HepG2 (cell line): Measurements from ENCODE around the gene JOSD1. TPM values are rescaled to one million over a fixed set of nuclear protein-coding genes. Genes with fewer than 3 reads are reported as not detected.

ENCODE experiments used
- ATAC-seq: fragments of 200-7000 bp; cut with Tn5 transposase; 3 replicates; pipeline ENCODE4 v1.9.1; 2020; ENCODE audit warnings: mild to moderate bottlenecking, moderate library complexity
- BruUV-seq: library from RNA; stranded (reverse); fragments of 400-500 nt; replicated peaks from 2 replicates; lab custom pipeline; 2021; lab: Mats Ljungman, UMichigan
- CTCF ChIA-PET: fragments of 300-600 bp; formaldehyde crosslinking; extraction: SDS; loops from one replicate; lab custom pipeline; 2021; ENCODE audit warnings: low total read pairs, inconsistent platforms, low intra/inter-chr PET ratio; lab: Yijun Ruan, JAX
- POLR2A ChIA-PET: fragments of 350-600 bp; sonication (Branson Sonifier 250); formaldehyde crosslinking; loops from one replicate; lab custom pipeline; 2020; ENCODE audit warnings: antibody characterized with exemption, inconsistent platforms; lab: Yijun Ruan, JAX
- DNase-seq: peaks from one replicate; pipeline ENCODE4 v3.0.0-alpha.2; 2015; ENCODE audit warnings: low spot score
- FAIRE-seq: peaks from 3 replicates; lab custom pipeline; 2011; peaks lifted over from hg19 to GRCh38; lab: Jason Lieb, UNC
- H2AFZ ChIP-seq: one replicate; pipeline ENCODE4 v1.6.1; 2011; ENCODE audit warnings: low read length, inconsistent platforms
- H3K27ac ChIP-seq: fragments of 300-600 bp; 3 replicates; pipeline ENCODE4 v1.8.0; 2011; ENCODE audit warnings: mixed run types, mild to moderate bottlenecking, mixed read lengths, low read length, inconsistent platforms; ENCODE audit not compliant: insufficient read depth; ENCODE audit errors: extremely low read length
- H3K27me3 ChIP-seq, 2 experiments: fragments of 200-600 bp in 1 of 2; 2 replicates in 1 of 2; 3 replicates in 1 of 2; pipeline versions ENCODE4 v1.6.0 to v1.8.0; 2011; ENCODE audit warnings: low read length in 2 of 2, mild to moderate bottlenecking in 2 of 2, moderate library complexity in 2 of 2, inconsistent platforms in 1 of 2; ENCODE audit not compliant: insufficient read depth in 2 of 2, control insufficient read depth in 1 of 2
- H3K36me3 ChIP-seq, 2 experiments: fragments of 200-600 bp in 1 of 2; replicated peaks in 1 of 2; 2 replicates in 1 of 2; 3 replicates in 1 of 2; pipeline versions ENCODE4 v1.5.1 to v1.8.0; 2011; ENCODE audit warnings: low read length in 2 of 2, inconsistent platforms in 1 of 2; ENCODE audit not compliant: insufficient read depth in 2 of 2, control insufficient read depth in 1 of 2
- H3K4me1 ChIP-seq: 2 replicates; pipeline ENCODE4 v1.5.1; 2012; ENCODE audit warnings: low read length, inconsistent platforms; ENCODE audit not compliant: insufficient read depth
- H3K4me2 ChIP-seq: 2 replicates; pipeline ENCODE4 v1.6.0; 2011; ENCODE audit warnings: low read depth, low read length, inconsistent platforms
- H3K4me3 ChIP-seq, 3 experiments: fragments of 200-600 bp in 1 of 3; sonication (generic), shearing (Covaris generic) in 1 of 3; replicated peaks in 1 of 3; 2 replicates each; pipeline ENCODE4 v1.5.1; 2011 to 2016; ENCODE audit warnings: low read length in 3 of 3, inconsistent platforms in 2 of 3, low read depth in 2 of 3, mild to moderate bottlenecking in 2 of 3, control low read depth in 1 of 3, mixed read lengths in 1 of 3; ENCODE audit not compliant: insufficient read depth in 1 of 3
- H3K79me2 ChIP-seq: one replicate; pipeline ENCODE4 v1.6.1; 2011; ENCODE audit warnings: low read length, inconsistent platforms; ENCODE audit not compliant: insufficient read depth
- H3K9ac ChIP-seq: 2 replicates; pipeline ENCODE4 v1.6.0; 2011; ENCODE audit warnings: mild to moderate bottlenecking, low read depth, low read length, inconsistent platforms; ENCODE audit not compliant: insufficient read depth
- H3K9me3 ChIP-seq: 2 replicates; pipeline ENCODE4 v1.5.1; 2012; ENCODE audit warnings: mild to moderate bottlenecking, low read length
- H4K20me1 ChIP-seq: 2 replicates; pipeline ENCODE4 v1.6.0; 2011; ENCODE audit warnings: inconsistent platforms, mild to moderate bottlenecking, low read length, moderate library complexity; ENCODE audit not compliant: insufficient read depth
- ARID2 ChIP-seq: sonication (generic); formaldehyde crosslinking; IDR thresholded peaks from 2 replicates; pipeline ENCODE4 v1.8.1; 2022; ENCODE audit warnings: mild to moderate bottlenecking, missing genetic modification reagents, borderline replicate concordance
- FIP1L1 ChIP-seq: fragments of 200-400 bp; formaldehyde crosslinking; IDR thresholded peaks from 2 replicates; pipeline ENCODE4 v1.6.1; 2018; ENCODE audit warnings: low read depth, mild to moderate bottlenecking, low read length, moderate library complexity, borderline replicate concordance; ENCODE audit not compliant: insufficient read depth
- HOXD1 ChIP-seq: sonication (generic); formaldehyde crosslinking; IDR thresholded peaks from 2 replicates; pipeline ENCODE4 v1.5.0; 2020; ENCODE audit warnings: missing genetic modification reagents
- IRX3 ChIP-seq: sonication (generic); formaldehyde crosslinking; IDR thresholded peaks from 2 replicates; pipeline ENCODE4 v1.8.1; 2023; ENCODE audit warnings: mild to moderate bottlenecking, low read depth, missing genetic modification reagents, borderline replicate concordance
- KAT8 ChIP-seq: IDR thresholded peaks from 2 replicates; pipeline ENCODE4 v1.6.1; 2016; ENCODE audit warnings: missing genetic modification reagents, missing compliant biosample characterization
- PCBP2 ChIP-seq: fragments of 200-400 bp; formaldehyde crosslinking; optimal IDR thresholded peaks from 2 replicates; pipeline ENCODE3; 2018; ENCODE audit warnings: low read length, low read depth; ENCODE audit not compliant: poor library complexity, severe bottlenecking
- SRF ChIP-seq: IDR thresholded peaks from 2 replicates; pipeline ENCODE4 v1.6.1; 2011; ENCODE audit warnings: mild to moderate bottlenecking, low read depth, low read length, moderate library complexity
- WIZ ChIP-seq: sonication (generic); formaldehyde crosslinking; IDR thresholded peaks from 2 replicates; pipeline ENCODE4 v1.5.1; 2020; ENCODE audit warnings: mild to moderate bottlenecking, missing genetic modification reagents
- ZFP90 ChIP-seq: sonication (generic); formaldehyde crosslinking; IDR thresholded peaks from 2 replicates; pipeline ENCODE4 v1.8.0; 2022; ENCODE audit warnings: missing genetic modification reagents, mild to moderate bottlenecking, inconsistent platforms, borderline replicate concordance
- ZNF598 ChIP-seq: sonication (generic); formaldehyde crosslinking; IDR thresholded peaks from 2 replicates; pipeline ENCODE4 v1.5.1; 2020; ENCODE audit warnings: mild to moderate bottlenecking, missing genetic modification reagents, borderline replicate concordance
- whole genome bisulfite sequencing: methylation state at CpG from one replicate; pipeline ENCODE4 v1.1.6; 2017; ENCODE audit warnings: low lambda C conversion rate; 5-methylcytosine and 5-hydroxymethylcytosine counted together
- in situ Hi-C: cut with HindIII; loops from 2 replicates; pipeline ENCODE4 v1.10.0; 2017; ENCODE audit warnings: low pct_unique_long_range_greater_than_20kb; ENCODE audit not compliant: extremely low pct_ligation_motif_present
- intact Hi-C: fragments of 100-400 bp; cut with micrococcal nuclease; formaldehyde crosslinking; loops from one replicate; pipeline ENCODE4 v1.10.0; 2022; ENCODE audit not compliant: unreplicated experiment
- polyA plus RNA-seq, 8 experiments: library from polyadenylated mRNA; depleted of rRNA in 3 of 8; stranded (reverse) in 7 of 8; unstranded in 1 of 8; fragments of >200 nt; fragmentation: Illumina TruSeq in 4 of 8; extraction: Trizol in 4 of 8; gene quantifications; 2 replicates each; pipeline versions ENCODE4 v1.2.1 to v1.2.3, GENCODE V29; 2011 to 2016; ENCODE audit warnings: low read depth in 4 of 8, missing spikeins in 1 of 8, mixed read lengths in 1 of 8; ENCODE audit not compliant: insufficient read depth in 1 of 8
- total RNA-seq, 5 experiments: library from RNA; depleted of rRNA; stranded (reverse); fragments of >200 nt; fragmentation: Illumina TruSeq; extraction: Trizol; gene quantifications; 2 replicates each; pipeline ENCODE4 v1.2.3, GENCODE V29; 2016; ENCODE audit warnings: low read depth in 1 of 5
- TF ChIP-seq, protein P1 (sequence below): sonication (generic); formaldehyde crosslinking; IDR thresholded peaks from 2 replicates; pipeline ENCODE4 v1.4.0; 2020; ENCODE audit warnings: mild to moderate bottlenecking, low read depth, missing genetic modification reagents
- TF ChIP-seq, protein P2 (sequence below): sonication (generic); formaldehyde crosslinking; IDR thresholded peaks from 2 replicates; pipeline ENCODE4 v1.4.0; 2020; ENCODE audit warnings: missing genetic modification reagents, borderline replicate concordance

JOSD1 gene
- total and polyA plus RNA-seq, 2 of the 13 experiments (the other 11 are each of a cell fraction or from before 2014, with no cell fraction given), result 31.7 to 38.4 TPM

DNA sequence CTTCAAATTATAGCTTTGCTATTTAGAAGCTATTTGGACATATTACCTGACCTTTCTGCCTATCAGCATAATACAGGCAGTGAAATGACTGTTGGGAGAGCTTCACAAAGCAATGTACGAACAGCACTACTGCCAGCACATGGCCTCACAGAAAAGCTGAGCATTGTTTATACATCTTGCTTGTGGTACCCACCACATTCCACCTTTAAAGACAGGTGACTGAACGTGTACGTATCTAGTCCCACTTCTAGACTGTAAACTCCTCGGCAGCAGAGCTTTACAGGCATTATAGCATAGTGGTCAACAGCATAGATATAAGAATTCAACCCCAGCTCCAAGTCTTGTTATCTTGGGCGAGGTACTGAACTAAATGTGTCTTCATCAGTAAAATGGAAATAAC, 1.6 kb downstream of the JOSD1 start:
- Histone ChIP-seq H3K79me2 (peaks cover 46% of the 10 kb centered on the region), H3K9ac (peak overlapping the region; percentile 95), H3K4me2 (peak overlapping the region; percentile 76), H4K20me1 (peaks cover 5% of the 10 kb centered on the region; the same call in 1 of the 2 replicates), H3K27me3 (no peaks in the 10 kb centered on the region; a peak in 1 of 5 replicates), H3K4me3 (peak overlapping the region; percentile 77 to 98 (median 91)), H3K36me3 (no peaks in the 10 kb centered on the region), H3K4me1 (peaks cover 78% of the 10 kb centered on the region), H3K27ac (peak overlapping the region; percentile 84), H3K9me3 (no peaks in the 10 kb centered on the region), H2AFZ (no peak overlapping the region)
- in situ Hi-C loops, result no loop called here
- POLR2A ChIA-PET, result interaction anchor here (1.5 to 9.9 kb wide), 2 partner anchors 8 to 16 kb away, joined by 5 to 102 read pairs; partner anchors contain the start of gene TOMM22
- intact Hi-C loops, result no loop called here
- CTCF ChIA-PET, result no interaction called here
- TF ChIP-seq KAT8, result 0 out of 2 replicates have a peak, but pooled peaks have one; percentile 23
- TF ChIP-seq, protein P1, sequence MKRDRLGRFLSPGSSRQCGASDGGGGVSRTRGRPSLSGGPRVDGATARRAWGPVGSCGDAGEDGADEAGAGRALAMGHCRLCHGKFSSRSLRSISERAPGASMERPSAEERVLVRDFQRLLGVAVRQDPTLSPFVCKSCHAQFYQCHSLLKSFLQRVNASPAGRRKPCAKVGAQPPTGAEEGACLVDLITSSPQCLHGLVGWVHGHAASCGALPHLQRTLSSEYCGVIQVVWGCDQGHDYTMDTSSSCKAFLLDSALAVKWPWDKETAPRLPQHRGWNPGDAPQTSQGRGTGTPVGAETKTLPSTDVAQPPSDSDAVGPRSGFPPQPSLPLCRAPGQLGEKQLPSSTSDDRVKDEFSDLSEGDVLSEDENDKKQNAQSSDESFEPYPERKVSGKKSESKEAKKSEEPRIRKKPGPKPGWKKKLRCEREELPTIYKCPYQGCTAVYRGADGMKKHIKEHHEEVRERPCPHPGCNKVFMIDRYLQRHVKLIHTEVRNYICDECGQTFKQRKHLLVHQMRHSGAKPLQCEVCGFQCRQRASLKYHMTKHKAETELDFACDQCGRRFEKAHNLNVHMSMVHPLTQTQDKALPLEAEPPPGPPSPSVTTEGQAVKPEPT (CRISPR knock-in tag), result no peak
- no peak for TF ChIP-seq WIZ (CRISPR knock-in tag)
- 49% methylated on average over 5 of the region's 5 CpGs for WGBS
- ATAC-seq (no peak), FAIRE-seq (no peak), DNase-seq (no peak)
- no TSS peak for BruUV-seq

DNA sequence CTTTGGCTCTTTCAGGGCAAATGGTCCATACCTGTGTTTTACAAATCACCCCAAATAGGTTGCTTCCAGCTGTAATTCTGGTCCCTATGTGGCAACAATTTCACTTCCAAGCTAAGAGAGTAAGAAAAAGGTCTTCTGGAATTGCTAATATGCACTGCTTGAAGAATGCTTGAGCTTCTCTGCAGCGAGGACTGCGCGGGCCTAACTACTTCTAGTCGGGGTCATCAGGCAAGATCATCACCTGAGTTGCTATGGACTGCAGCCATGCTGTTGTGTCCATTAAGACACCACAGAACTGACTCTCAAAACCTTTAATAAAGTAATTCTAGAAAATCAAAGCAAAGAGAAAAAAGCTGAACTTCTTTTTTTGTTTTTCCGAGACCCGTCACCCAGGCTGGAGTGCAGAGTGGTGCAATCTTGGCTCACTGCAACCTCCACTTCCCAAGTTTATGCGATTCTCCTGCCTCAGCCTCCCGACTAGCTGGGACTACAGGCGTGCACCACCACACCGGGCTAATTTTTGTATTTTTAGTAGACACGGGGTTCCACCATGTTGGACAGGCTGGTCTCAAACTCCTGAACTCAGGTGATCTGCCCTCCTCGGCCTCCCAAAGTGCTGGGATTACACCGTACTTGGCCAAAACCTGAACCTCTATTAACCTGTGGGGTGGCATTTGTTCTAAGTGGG, 2.2 kb downstream of the JOSD1 start:
- H3K9me3 ChIP-seq, result no peaks in the 10 kb centered on the region
- ChIA-PET POLR2A (interaction anchor here (0.5 to 9.9 kb wide), 3 partner anchors 9 to 864 kb away, joined by 4 to 102 read pairs (median 5); partner anchors contain the start of gene TOMM22), CTCF (no interaction called here)
- intact Hi-C loops (no loop called here), in situ Hi-C loops (no loop called here)
- H3K27ac ChIP-seq, result no peak overlapping the region
- WGBS, result 81% methylated on average over 13 of the region's 13 CpGs
- peak overlapping the region; percentile 77 to 98 (median 91) for H3K4me3 ChIP-seq
- H3K27me3 ChIP-seq, result no peaks in the 10 kb centered on the region; a peak in 1 of 5 replicates
- peak overlapping the region; percentile 95 for H3K9ac ChIP-seq
- BruUV-seq, result no TSS peak
- H4K20me1 ChIP-seq, result peaks cover 5% of the 10 kb centered on the region; the same call in 1 of the 2 replicates
- ATAC-seq (no peak), DNase-seq (no peak), FAIRE-seq (no peak)
- peaks cover 52% of the 10 kb centered on the region for H3K79me2 ChIP-seq
- peak overlapping the region; percentile 76 for H3K4me2 ChIP-seq
- peaks cover 78% of the 10 kb centered on the region for H3K4me1 ChIP-seq
- H2AFZ ChIP-seq, result no peak overlapping the region
- no peaks in the 10 kb centered on the region for H3K36me3 ChIP-seq
- TF ChIP-seq HOXD1, result no peak
- no peak for TF ChIP-seq FIP1L1
- no peak for TF ChIP-seq SRF
- TF ChIP-seq PCBP2, result no peak
- TF ChIP-seq IRX3, result no peak
- TF ChIP-seq ARID2 (CRISPR knock-in tag), result 0 out of 2 replicates have a peak, but pooled peaks have one; percentile 47
- no peak for TF ChIP-seq ZNF598 (CRISPR knock-in tag)
- TF ChIP-seq, protein P2, sequence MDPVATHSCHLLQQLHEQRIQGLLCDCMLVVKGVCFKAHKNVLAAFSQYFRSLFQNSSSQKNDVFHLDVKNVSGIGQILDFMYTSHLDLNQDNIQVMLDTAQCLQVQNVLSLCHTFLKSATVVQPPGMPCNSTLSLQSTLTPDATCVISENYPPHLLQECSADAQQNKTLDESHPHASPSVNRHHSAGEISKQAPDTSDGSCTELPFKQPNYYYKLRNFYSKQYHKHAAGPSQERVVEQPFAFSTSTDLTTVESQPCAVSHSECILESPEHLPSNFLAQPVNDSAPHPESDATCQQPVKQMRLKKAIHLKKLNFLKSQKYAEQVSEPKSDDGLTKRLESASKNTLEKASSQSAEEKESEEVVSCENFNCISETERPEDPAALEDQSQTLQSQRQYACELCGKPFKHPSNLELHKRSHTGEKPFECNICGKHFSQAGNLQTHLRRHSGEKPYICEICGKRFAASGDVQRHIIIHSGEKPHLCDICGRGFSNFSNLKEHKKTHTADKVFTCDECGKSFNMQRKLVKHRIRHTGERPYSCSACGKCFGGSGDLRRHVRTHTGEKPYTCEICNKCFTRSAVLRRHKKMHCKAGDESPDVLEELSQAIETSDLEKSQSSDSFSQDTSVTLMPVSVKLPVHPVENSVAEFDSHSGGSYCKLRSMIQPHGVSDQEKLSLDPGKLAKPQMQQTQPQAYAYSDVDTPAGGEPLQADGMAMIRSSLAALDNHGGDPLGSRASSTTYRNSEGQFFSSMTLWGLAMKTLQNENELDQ (CRISPR knock-in tag), result no peak
- no peak for TF ChIP-seq ZFP90 (CRISPR knock-in tag)
